H1 (cell line): ENCODE results near the gene VSIG2. TPM values are rescaled to one million over a fixed set of nuclear protein-coding genes. Genes with fewer than 3 reads are reported as not detected.

ENCODE experiments used
- CTCF ChIA-PET: fragments of 300-600 bp; sonication (Branson Sonifier 250); formaldehyde crosslinking; loops from one replicate; lab custom pipeline; 2021; ENCODE audit not compliant: partially characterized antibody; lab: Charles Lee
- POLR2A ChIA-PET: fragments of 300-600 bp; sonication (Branson Sonifier 250); formaldehyde crosslinking; loops from one replicate; lab custom pipeline; 2021; ENCODE audit warnings: inconsistent platforms; ENCODE audit not compliant: partially characterized antibody; lab: Charles Lee
- DNase-seq, 2 experiments: peaks; one replicate each; pipeline versions ENCODE4 v3.0.0 to v3.0.0-alpha.2; 2010 to 2022; ENCODE audit warnings: low spot score in 2 of 2, low read depth in 1 of 2, mixed read lengths in 1 of 2
- FAIRE-seq: peaks from 2 replicates; lab custom pipeline; 2011; peaks lifted over from hg19 to GRCh38; lab: Jason Lieb, UNC
- H2AFZ ChIP-seq: 2 replicates; pipeline ENCODE4 v1.8.1; 2012; ENCODE audit warnings: low read length, inconsistent platforms
- H2AK5ac ChIP-seq: 2 replicates; pipeline ENCODE4 v1.6.1; 2013; ENCODE audit warnings: low read depth, low read length
- H2BK120ac ChIP-seq: replicated peaks from 2 replicates; pipeline ENCODE3; 2013; ENCODE audit warnings: low read depth, low read length, inconsistent platforms
- H2BK12ac ChIP-seq: 2 replicates; pipeline ENCODE4 v1.6.1; 2013; ENCODE audit warnings: low read depth, low read length
- H2BK15ac ChIP-seq: 2 replicates; pipeline ENCODE4 v1.6.1; 2013; ENCODE audit warnings: low read length
- H2BK20ac ChIP-seq: 2 replicates; pipeline ENCODE4 v1.6.1; 2013; ENCODE audit warnings: low read length
- H2BK5ac ChIP-seq: 2 replicates; pipeline ENCODE4 v1.6.1; 2013; ENCODE audit warnings: low read depth, low read length
- H3K14ac ChIP-seq: 2 replicates; pipeline ENCODE4 v1.6.1; 2013; ENCODE audit warnings: inconsistent platforms; ENCODE audit not compliant: insufficient read length
- H3K18ac ChIP-seq: 2 replicates; pipeline ENCODE4 v1.6.1; 2013; ENCODE audit warnings: low read length; ENCODE audit errors: extremely low read depth
- H3K23ac ChIP-seq: 2 replicates; pipeline ENCODE4 v1.6.1; 2013; ENCODE audit warnings: inconsistent platforms; ENCODE audit not compliant: insufficient read length
- H3K23me2 ChIP-seq: 2 replicates; pipeline ENCODE4 v1.6.1; 2013; ENCODE audit warnings: low read depth, low read length
- H3K27ac ChIP-seq: 2 replicates; pipeline ENCODE4 v1.6.1; 2011; ENCODE audit warnings: low read depth, low read length, inconsistent platforms
- H3K27me3 ChIP-seq, 4 experiments: replicated peaks in 1 of 4; 1 replicate in 1 of 4; 2 replicates in 3 of 4; pipeline versions ENCODE4 v1.6.1 to v1.8.1; 2011 to 2013; ENCODE audit warnings: low read length in 3 of 4, mild to moderate bottlenecking in 3 of 4, inconsistent platforms in 2 of 4, mixed read lengths in 2 of 4, moderate library complexity in 1 of 4; ENCODE audit not compliant: control insufficient read depth in 3 of 4, insufficient read depth in 3 of 4; ENCODE audit errors: extremely low read depth in 1 of 4
- H3K36me3 ChIP-seq, 4 experiments: 2 replicates each; pipeline versions ENCODE4 v1.6.1 to v1.8.1; 2011 to 2013; ENCODE audit warnings: mild to moderate bottlenecking in 4 of 4, low read length in 3 of 4, moderate library complexity in 2 of 4, control low read depth in 1 of 4, inconsistent platforms in 1 of 4; ENCODE audit not compliant: insufficient read depth in 4 of 4, control insufficient read depth in 2 of 4
- H3K4ac ChIP-seq: replicated peaks from 2 replicates; pipeline ENCODE3; 2013; ENCODE audit warnings: low read length, low read depth, mixed read lengths, inconsistent platforms; ENCODE audit not compliant: insufficient read length
- H3K4me1 ChIP-seq, 4 experiments: replicated peaks in 1 of 4; 1 replicate in 1 of 4; 2 replicates in 3 of 4; pipeline versions ENCODE4 v1.6.1 to v1.8.1; 2011 to 2013; ENCODE audit warnings: low read length in 3 of 4, inconsistent platforms in 2 of 4, mixed read lengths in 1 of 4; ENCODE audit not compliant: insufficient read depth in 4 of 4, control insufficient read depth in 3 of 4
- H3K4me2 ChIP-seq, 2 experiments: 2 replicates each; pipeline versions ENCODE4 v1.6.1 to v1.8.1; 2011 to 2013; ENCODE audit warnings: low read depth in 2 of 2, low read length in 2 of 2, control low read depth in 1 of 2, inconsistent platforms in 1 of 2, mild to moderate bottlenecking in 1 of 2; ENCODE audit not compliant: insufficient read depth in 1 of 2
- H3K4me3 ChIP-seq, 4 experiments: fragments of 200-600, 300-600 bp in 1 of 4; sonication (generic), shearing (Covaris generic), sonication (Bioruptor Twin) in 1 of 4; 2 replicates each; pipeline versions ENCODE4 v1.5.1 to v1.8.1; 2011 to 2016; ENCODE audit warnings: low read length in 4 of 4, low read depth in 3 of 4, control low read depth in 2 of 4, inconsistent platforms in 2 of 4, mild to moderate bottlenecking in 2 of 4, mixed read lengths in 1 of 4, moderate library complexity in 1 of 4; ENCODE audit not compliant: insufficient read depth in 2 of 4; ENCODE audit errors: extremely low read depth in 1 of 4
- H3K56ac ChIP-seq: replicated peaks from 2 replicates; pipeline ENCODE3; 2013; ENCODE audit warnings: low read depth, mild to moderate bottlenecking, mixed read lengths, low read length, inconsistent platforms; ENCODE audit not compliant: insufficient read length
- H3K79me1 ChIP-seq: 2 replicates; pipeline ENCODE4 v1.6.1; 2013; ENCODE audit warnings: low read depth, low read length, control low read depth
- H3K79me2 ChIP-seq, 2 experiments: 2 replicates each; pipeline versions ENCODE4 v1.6.1 to v1.8.1; 2012 to 2013; ENCODE audit warnings: low read length in 2 of 2, mild to moderate bottlenecking in 2 of 2, inconsistent platforms in 1 of 2; ENCODE audit not compliant: insufficient read depth in 2 of 2, control insufficient read depth in 1 of 2
- H3K9ac ChIP-seq, 4 experiments: replicated peaks in 1 of 4; 1 replicate in 1 of 4; 2 replicates in 3 of 4; pipeline versions ENCODE4 v1.6.1 to v1.8.1; 2011 to 2013; ENCODE audit warnings: low read depth in 3 of 4, low read length in 3 of 4, control low read depth in 2 of 4, mild to moderate bottlenecking in 2 of 4, moderate library complexity in 2 of 4, inconsistent platforms in 1 of 4; ENCODE audit errors: extremely low read depth in 1 of 4
- H3K9me3 ChIP-seq, 2 experiments: 2 replicates each; pipeline versions ENCODE4 v1.6.1 to v1.8.1; 2012 to 2013; ENCODE audit warnings: mild to moderate bottlenecking in 2 of 2, moderate library complexity in 2 of 2, control low read depth in 1 of 2, inconsistent platforms in 1 of 2, low read depth in 1 of 2, low read length in 1 of 2, mixed read lengths in 1 of 2; ENCODE audit not compliant: insufficient read depth in 2 of 2
- H4K20me1 ChIP-seq, 2 experiments: replicated peaks in 1 of 2; 2 replicates each; pipeline versions ENCODE3 to v1.8.1; 2011 to 2013; ENCODE audit warnings: inconsistent platforms in 2 of 2, low read length in 2 of 2, mild to moderate bottlenecking in 1 of 2; ENCODE audit not compliant: insufficient read depth in 2 of 2, control insufficient read depth in 1 of 2
- H4K5ac ChIP-seq: 2 replicates; pipeline ENCODE4 v1.6.1; 2013; ENCODE audit warnings: low read length, low read depth, mixed read lengths, inconsistent platforms; ENCODE audit not compliant: insufficient read length
- H4K8ac ChIP-seq: 2 replicates; pipeline ENCODE4 v1.8.0; 2013; ENCODE audit warnings: mild to moderate bottlenecking, moderate library complexity, low read length, inconsistent platforms; ENCODE audit not compliant: insufficient read depth; ENCODE audit errors: extremely low read depth
- H4K91ac ChIP-seq: replicated peaks from 2 replicates; pipeline ENCODE3; 2013; ENCODE audit warnings: low read length, mixed read lengths, inconsistent platforms; ENCODE audit not compliant: insufficient read length
- CEBPB ChIP-seq: IDR thresholded peaks from 2 replicates; pipeline ENCODE4 v1.6.1; 2012; ENCODE audit warnings: low read depth, low read length
- SRF ChIP-seq: IDR thresholded peaks from 2 replicates; pipeline ENCODE4 v1.6.1; 2011; ENCODE audit warnings: mild to moderate bottlenecking, low read depth, low read length, moderate library complexity
- WGBS, 2 experiments: shearing (Covaris generic) in 1 of 2; methylation state at CpG; one replicate each; pipeline versions ENCODE4 v1.1.6 to v1.1.7; 2013 to 2015; ENCODE audit warnings: low lambda C conversion rate in 2 of 2, mixed read lengths in 2 of 2, inconsistent platforms in 1 of 2, low coverage in 1 of 2, missing lambda C conversion rate in 1 of 2; ENCODE audit not compliant: insufficient replicate concordance in 2 of 2, insufficient coverage in 1 of 2, insufficient read length in 1 of 2; ENCODE audit errors: extremely low coverage in 1 of 2, missing lambda C conversion rate in 1 of 2; 5-methylcytosine and 5-hydroxymethylcytosine counted together
- polyA plus RNA-seq, 7 experiments: library from polyadenylated mRNA; depleted of rRNA in 3 of 7; stranded (reverse) in 5 of 7; unstranded in 2 of 7; fragments of >200 nt in 5 of 7; fragments of 200-250 nt in 2 of 7; gene quantifications; 1 replicate in 5 of 7; 2 replicates in 1 of 7; 4 replicates in 1 of 7; pipeline versions ENCODE4 v1.2.1 to v1.2.3, GENCODE V29; 2011 to 2013; ENCODE audit warnings: missing spikeins in 2 of 7, mixed read lengths in 2 of 7
- total RNA-seq: library from RNA; stranded (reverse); fragmentation: NEBNext Ultra II Directional; extraction: Animal tissue kit (Norgen Biotek cat#: 25700); gene quantifications from 2 replicates; pipeline ENCODE4 v1.2.1, GENCODE V29; 2021

Gene VSIG2
- total and polyA plus RNA-seq, 2 of the 8 experiments (the other 6 are each of a cell fraction or from before 2014, with no cell fraction given), result 0.18 TPM; not detected in 1

DNA sequence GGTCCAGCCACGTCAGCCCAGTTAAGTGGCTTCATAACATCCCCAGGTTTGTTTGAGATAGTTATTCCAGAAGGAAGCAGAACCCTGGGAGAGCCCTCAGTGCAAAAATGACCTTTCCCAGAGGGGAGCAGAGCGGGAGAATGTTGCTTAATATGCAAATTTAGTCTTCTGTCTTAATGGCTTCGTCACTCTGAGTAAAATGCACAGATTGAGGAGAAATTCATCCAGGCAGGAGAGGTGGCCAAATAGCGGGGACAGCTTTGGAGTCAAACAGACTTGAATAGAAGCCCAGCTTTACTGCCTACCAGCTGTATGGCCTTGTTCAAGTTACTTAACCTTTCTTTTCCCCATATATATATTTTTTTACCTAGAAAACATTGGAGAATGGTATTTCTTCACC, 24.6 kb downstream of the VSIG2 start:
- TF ChIP-seq SRF (no peak), CEBPB (peak; percentile 45; the same call in 1 of the 2 replicates)
- no peaks in the 10 kb centered on the region for H3K79me2 ChIP-seq
- no peak overlapping the region for H3K23ac ChIP-seq
- H2BK15ac ChIP-seq, result no peak overlapping the region
- no peaks in the 10 kb centered on the region for H3K79me1 ChIP-seq
- H4K8ac ChIP-seq, result no peak overlapping the region
- peaks cover 0 to 2% of the 10 kb centered on the region in 2 experiments for H4K20me1 ChIP-seq
- no peak overlapping the region for H2BK5ac ChIP-seq
- H4K91ac ChIP-seq, result no peak overlapping the region
- no peak overlapping the region for H2AK5ac ChIP-seq
- H2BK120ac ChIP-seq, result no peak overlapping the region
- H2BK20ac ChIP-seq, result no peak overlapping the region
- no peak overlapping the region for H3K9ac ChIP-seq
- no peaks in the 10 kb centered on the region for H3K36me3 ChIP-seq
- no peak overlapping the region for H3K18ac ChIP-seq
- H3K23me2 ChIP-seq, result no peaks in the 10 kb centered on the region; the same call in 1 of the 2 replicates
- H3K4ac ChIP-seq, result no peak overlapping the region
- ChIA-PET CTCF (interaction anchor here (1.2 kb wide), 1 partner anchor 139 kb away, joined by 3 read pairs; no protein-coding TSS in a partner anchor), POLR2A (no interaction called here)
- no peaks in the 10 kb centered on the region for H3K9me3 ChIP-seq
- no peak overlapping the region for H3K4me3 ChIP-seq
- 73% methylated on average over 4 of the region's 4 CpGs; no CpG with 5 or more reads in 1 of the 2 experiments for WGBS, 2 experiments
- no peak overlapping the region for H2BK12ac ChIP-seq
- H3K14ac ChIP-seq, result no peak overlapping the region
- FAIRE-seq, result no peak
- no peak for DNase-seq
- H2AFZ ChIP-seq, result no peak overlapping the region
- peaks cover 0 to 22% (median 15%) of the 10 kb centered on the region in 4 experiments; a peak in 5 of 7 replicates for H3K27me3 ChIP-seq
- peaks cover 8 to 15% (median 10%) of the 10 kb centered on the region in 4 experiments for H3K4me1 ChIP-seq
- no peak overlapping the region for H3K4me2 ChIP-seq
- H4K5ac ChIP-seq, result no peak overlapping the region
- no peak overlapping the region for H3K27ac ChIP-seq
- no peak overlapping the region for H3K56ac ChIP-seq
